Mesendoderm (in vitro differentiated cells): Measurements from ENCODE around the gene APLP1.
"Not testable (repeated sequence)": the region's sequence is repeated elsewhere in the genome, so short reads cannot be mapped to it uniquely, and the experiment has no call there.

Experiments used
- DNase-seq: peaks from one replicate; pipeline ENCODE4 v3.0.0; 2013
- H2AK5ac ChIP-seq: 2 replicates; pipeline ENCODE4 v1.6.1; 2013; ENCODE audit warnings: low read length, inconsistent platforms
- H2BK120ac ChIP-seq: 2 replicates; pipeline ENCODE4 v1.6.1; 2013; ENCODE audit warnings: low read depth, mild to moderate bottlenecking, low read length, moderate library complexity, mixed read lengths
- H2BK15ac ChIP-seq: replicated peaks from 2 replicates; pipeline ENCODE4 v1.6.1; 2013; ENCODE audit warnings: low read depth, mild to moderate bottlenecking, moderate library complexity
- H2BK5ac ChIP-seq: 2 replicates; pipeline ENCODE4 v1.6.1; 2013; ENCODE audit warnings: low read length, inconsistent platforms
- H3K18ac ChIP-seq: 2 replicates; pipeline ENCODE4 v1.6.1; 2013; ENCODE audit warnings: mild to moderate bottlenecking, low read length, mixed read lengths
- H3K23ac ChIP-seq: one replicate; pipeline ENCODE4 v1.6.1; 2013; ENCODE audit warnings: low read length
- H3K27ac ChIP-seq: 2 replicates; pipeline ENCODE4 v1.5.1; 2013; ENCODE audit warnings: low read depth, mild to moderate bottlenecking, inconsistent platforms, low read length, moderate library complexity
- H3K27me3 ChIP-seq: 2 replicates; pipeline ENCODE4 v1.6.1; 2013; ENCODE audit warnings: low read length, control low read depth, mild to moderate bottlenecking, inconsistent platforms; ENCODE audit not compliant: insufficient read depth, poor library complexity
- H3K36me3 ChIP-seq: 2 replicates; pipeline ENCODE4 v1.6.1; 2013; ENCODE audit warnings: low read length, inconsistent platforms; ENCODE audit not compliant: control insufficient read depth, insufficient read depth
- H3K4ac ChIP-seq: one replicate; pipeline ENCODE4 v1.6.1; 2013; ENCODE audit warnings: low read depth, mild to moderate bottlenecking, low read length, moderate library complexity
- H3K4me1 ChIP-seq: 2 replicates; pipeline ENCODE4 v1.6.1; 2013; ENCODE audit warnings: low read depth, low read length, inconsistent platforms; ENCODE audit not compliant: control insufficient read depth
- H3K4me2 ChIP-seq: 2 replicates; pipeline ENCODE4 v1.6.1; 2013; ENCODE audit warnings: low read length
- H3K4me3 ChIP-seq: 2 replicates; pipeline ENCODE4 v1.5.1; 2013; ENCODE audit warnings: mild to moderate bottlenecking, low read length
- H3K56ac ChIP-seq: one replicate; pipeline ENCODE4 v1.6.1; 2013; ENCODE audit warnings: low read length
- H3K79me1 ChIP-seq: 2 replicates; pipeline ENCODE4 v1.6.1; 2013; ENCODE audit warnings: low read length, inconsistent platforms
- H3K79me2 ChIP-seq: 2 replicates; pipeline ENCODE4 v1.6.1; 2013; ENCODE audit warnings: mild to moderate bottlenecking, low read length; ENCODE audit not compliant: control insufficient read depth, insufficient read depth
- H3K9ac ChIP-seq: 2 replicates; pipeline ENCODE4 v1.6.1; 2013; ENCODE audit warnings: low read length, inconsistent platforms
- H4K5ac ChIP-seq: one replicate; pipeline ENCODE4 v1.6.1; 2013; ENCODE audit warnings: low read length
- H4K8ac ChIP-seq: one replicate; pipeline ENCODE4 v1.6.1; 2013; ENCODE audit warnings: low read depth, mild to moderate bottlenecking, control low read depth, low read length, moderate library complexity
- WGBS: extraction: QIAGEN DNeasy Blood & Tissue Kit; methylation state at CpG from one replicate; pipeline ENCODE4 v1.1.7; 2013; ENCODE audit warnings: low lambda C conversion rate, missing lambda C conversion rate; ENCODE audit not compliant: insufficient coverage; ENCODE audit errors: extremely low coverage; 5-methylcytosine and 5-hydroxymethylcytosine counted together

Gene APLP1

GRCh38 chr19:35905178-35905727, 36.9 kb downstream of the APLP1 start:
- Histone ChIP-seq H3K27me3 (no peaks in the 10 kb centered on the region), H3K18ac (no peak overlapping the region), H2BK120ac (no peak overlapping the region), H2AK5ac (no peak overlapping the region), H3K27ac (no peak overlapping the region), H3K79me2 (no peaks in the 10 kb centered on the region), H2BK5ac (no peak overlapping the region), H3K79me1 (no peaks in the 10 kb centered on the region), H3K56ac (peak overlapping the region; percentile 34), H4K5ac (no peak overlapping the region), H3K36me3 (no peaks in the 10 kb centered on the region), H3K4me3 (no peak overlapping the region), H3K4me2 (no peak overlapping the region), H3K4ac (no peak overlapping the region), H2BK15ac (no peak overlapping the region), H3K23ac (no peak overlapping the region), H3K9ac (no peak overlapping the region), H4K8ac (no peak overlapping the region), H3K4me1 (peaks cover 9% of the 10 kb centered on the region)
- WGBS: no CpG with 5 or more reads among the region's 6 CpGs
- DNase-seq: no peak

DNA sequence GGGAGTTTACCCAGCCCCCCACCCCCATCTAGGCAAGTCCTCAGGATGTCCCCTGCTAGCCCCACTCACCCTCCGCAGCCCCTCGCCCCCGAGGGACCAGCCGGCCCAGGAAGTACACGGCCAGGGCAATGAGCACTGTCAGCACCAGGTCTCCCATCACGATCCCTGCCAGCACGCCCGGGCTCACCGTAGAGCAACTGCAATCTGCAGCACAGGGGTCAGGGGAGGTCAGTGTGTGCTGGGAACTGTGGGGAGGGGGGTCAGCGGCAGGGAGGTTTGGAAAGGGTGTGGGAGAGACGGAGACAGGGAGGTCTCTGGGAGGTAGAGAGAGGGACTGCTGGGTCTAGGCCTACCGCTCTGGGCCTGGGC, 39.0 kb downstream of the APLP1 start:
- no peak for DNase-seq
- H3K9ac ChIP-seq: no peak overlapping the region
- H3K18ac ChIP-seq: no peak overlapping the region
- no peaks in the 10 kb centered on the region for H3K79me2 ChIP-seq
- H4K8ac ChIP-seq: no peak overlapping the region
- H3K4me1 ChIP-seq: peaks cover 3% of the 10 kb centered on the region
- H3K36me3 ChIP-seq: no peaks in the 10 kb centered on the region
- no peak overlapping the region for H2BK120ac ChIP-seq
- no peak overlapping the region for H2BK5ac ChIP-seq
- H2AK5ac ChIP-seq: no peak overlapping the region
- no peak overlapping the region for H2BK15ac ChIP-seq
- no peak overlapping the region for H3K4ac ChIP-seq
- H3K4me3 ChIP-seq: no peak overlapping the region
- H3K23ac ChIP-seq: no peak overlapping the region
- peak overlapping the region; percentile 34 for H3K56ac ChIP-seq
- no peak overlapping the region for H4K5ac ChIP-seq
- no peaks in the 10 kb centered on the region for H3K79me1 ChIP-seq
- no peak overlapping the region for H3K4me2 ChIP-seq
- WGBS: no CpG with 5 or more reads among the region's 12 CpGs
- no peaks in the 10 kb centered on the region for H3K27me3 ChIP-seq
- no peak overlapping the region for H3K27ac ChIP-seq

DNA sequence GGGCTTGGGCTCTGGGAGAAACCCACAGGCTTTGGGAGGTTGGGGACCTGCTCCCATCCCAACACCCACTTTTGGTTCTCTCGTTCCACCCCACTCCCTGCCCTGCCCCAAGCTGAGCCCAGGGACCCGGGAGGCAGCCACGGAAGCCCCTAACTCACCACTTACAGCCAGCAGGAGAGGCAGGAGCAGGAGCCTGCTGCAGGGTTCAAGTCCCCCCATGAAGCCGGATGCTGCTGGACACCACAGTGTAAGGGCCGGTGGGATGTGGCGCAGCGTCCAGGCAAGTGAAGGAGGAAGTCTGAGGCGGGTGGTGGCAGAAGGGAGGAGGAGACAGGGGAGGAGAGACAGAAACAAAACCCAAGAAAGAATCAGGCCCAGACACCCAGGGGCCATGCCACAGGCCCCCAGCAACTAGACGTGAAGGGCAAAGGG, 39.7 kb downstream of the APLP1 start, which contains the start of gene TYROBP:
TYROBP (minus strand) TSS at position 286 of the 432 bp plus-strand sequence; CDS start at position 219, 67 bp downstream.
- H3K4me3 ChIP-seq: no peak within 1 kb of the TSS
- H3K27me3 ChIP-seq: no peaks in the 10 kb centered on the region
- H3K79me2 ChIP-seq: no peaks in the 10 kb centered on the region
- no peak within 1 kb of the TSS for H3K23ac ChIP-seq
- H3K4me1 ChIP-seq: peaks cover 2% of the 10 kb centered on the region
- H3K56ac ChIP-seq: peak within 1 kb of the TSS; percentile 39
- DNase-seq: no peak
- H2BK5ac ChIP-seq: peak within 1 kb of the TSS; percentile 23
- no peak within 1 kb of the TSS for H2AK5ac ChIP-seq
- H3K4ac ChIP-seq: no peak within 1 kb of the TSS
- no peak within 1 kb of the TSS for H3K9ac ChIP-seq
- no peak within 1 kb of the TSS for H2BK15ac ChIP-seq
- no peak within 1 kb of the TSS for H3K27ac ChIP-seq
- no peak within 1 kb of the TSS for H2BK120ac ChIP-seq
- no CpG with 5 or more reads among the region's 9 CpGs for WGBS
- no peaks in the 10 kb centered on the region for H3K79me1 ChIP-seq
- no peak within 1 kb of the TSS for H4K5ac ChIP-seq
- no peak within 1 kb of the TSS for H3K18ac ChIP-seq
- no peak within 1 kb of the TSS for H4K8ac ChIP-seq
- H3K36me3 ChIP-seq: no peaks in the 10 kb centered on the region
- H3K4me2 ChIP-seq: no peak within 1 kb of the TSS

- Histone ChIP-seq H3K79me2 (no peaks in the 10 kb centered on the region), H3K56ac (peak overlapping the region; percentile 30), H3K27ac (no peak overlapping the region), H2AK5ac (no peak overlapping the region), H2BK5ac (no peak overlapping the region), H3K23ac (no peak overlapping the region), H3K18ac (no peak overlapping the region), H3K9ac (no peak overlapping the region), H3K4me3 (no peak overlapping the region), H3K36me3 (no peaks in the 10 kb centered on the region), H3K4ac (no peak overlapping the region), H3K4me1 (peaks cover 2% of the 10 kb centered on the region), H3K79me1 (no peaks in the 10 kb centered on the region), H4K8ac (no peak overlapping the region), H2BK15ac (no peak overlapping the region), H4K5ac (no peak overlapping the region), H2BK120ac (no peak overlapping the region), H3K4me2 (no peak overlapping the region), H3K27me3 (no peaks in the 10 kb centered on the region)
- WGBS: no CpG with 5 or more reads among the region's 10 CpGs
- DNase-seq: no peak
Measured at GRCh38 chr19:35908973-35909683, 40.8 kb downstream of the APLP1 start.

DNA sequence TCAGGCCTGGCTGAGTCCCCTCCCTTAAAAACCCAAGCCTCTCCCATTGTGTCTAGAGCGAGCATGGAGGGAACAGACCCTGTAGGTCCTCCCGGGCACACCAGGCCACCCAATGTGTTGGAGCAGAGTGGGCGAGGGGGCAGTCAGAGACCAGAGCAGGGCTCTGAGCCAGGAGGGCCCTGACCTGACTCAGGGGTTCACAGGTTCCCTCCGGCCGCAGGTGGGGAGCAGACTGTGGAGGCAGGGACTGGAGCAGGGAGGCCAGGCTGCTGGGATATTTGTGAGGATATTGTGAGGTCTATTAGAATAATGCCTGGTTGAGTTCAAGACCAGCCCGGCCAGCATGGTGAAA, 41.3 kb downstream of the APLP1 start:
- no peak overlapping the region for H2AK5ac ChIP-seq
- no peaks in the 10 kb centered on the region for H3K27me3 ChIP-seq
- no peak for DNase-seq
- no peaks in the 10 kb centered on the region for H3K36me3 ChIP-seq
- WGBS: no CpG with 5 or more reads among the region's 6 CpGs
- H3K4me2 ChIP-seq: no peak overlapping the region
- H3K56ac ChIP-seq: peak overlapping the region; percentile 30
- no peak overlapping the region for H3K23ac ChIP-seq
- H3K4me1 ChIP-seq: peaks cover 2% of the 10 kb centered on the region
- H3K4me3 ChIP-seq: no peak overlapping the region
- H3K79me1 ChIP-seq: no peaks in the 10 kb centered on the region
- no peak overlapping the region for H2BK15ac ChIP-seq
- no peak overlapping the region for H4K8ac ChIP-seq
- no peak overlapping the region for H2BK5ac ChIP-seq
- no peak overlapping the region for H3K18ac ChIP-seq
- H3K27ac ChIP-seq: no peak overlapping the region
- H4K5ac ChIP-seq: no peak overlapping the region
- no peaks in the 10 kb centered on the region for H3K79me2 ChIP-seq
- no peak overlapping the region for H3K9ac ChIP-seq
- no peak overlapping the region for H2BK120ac ChIP-seq
- no peak overlapping the region for H3K4ac ChIP-seq

- H3K9ac ChIP-seq, H3K4me1 ChIP-seq, H3K56ac ChIP-seq, H3K18ac ChIP-seq, H3K79me1 ChIP-seq, H2AK5ac ChIP-seq, H3K27ac ChIP-seq, H2BK15ac ChIP-seq, H3K23ac ChIP-seq, H3K27me3 ChIP-seq, H4K5ac ChIP-seq, H3K36me3 ChIP-seq, H2BK120ac ChIP-seq, H3K4me2 ChIP-seq, H4K8ac ChIP-seq, H2BK5ac ChIP-seq, H3K4me3 ChIP-seq, H3K4ac ChIP-seq, DNase-seq, H3K79me2 ChIP-seq: not testable (repeated sequence)
- WGBS: no CpG with 5 or more reads among the region's 14 CpGs
Measured at GRCh38 chr19:35910355-35910754, 42.0 kb downstream of the APLP1 start.
